ENCODE results near the gene C1orf35.

The C1orf35 gene

DNA sequence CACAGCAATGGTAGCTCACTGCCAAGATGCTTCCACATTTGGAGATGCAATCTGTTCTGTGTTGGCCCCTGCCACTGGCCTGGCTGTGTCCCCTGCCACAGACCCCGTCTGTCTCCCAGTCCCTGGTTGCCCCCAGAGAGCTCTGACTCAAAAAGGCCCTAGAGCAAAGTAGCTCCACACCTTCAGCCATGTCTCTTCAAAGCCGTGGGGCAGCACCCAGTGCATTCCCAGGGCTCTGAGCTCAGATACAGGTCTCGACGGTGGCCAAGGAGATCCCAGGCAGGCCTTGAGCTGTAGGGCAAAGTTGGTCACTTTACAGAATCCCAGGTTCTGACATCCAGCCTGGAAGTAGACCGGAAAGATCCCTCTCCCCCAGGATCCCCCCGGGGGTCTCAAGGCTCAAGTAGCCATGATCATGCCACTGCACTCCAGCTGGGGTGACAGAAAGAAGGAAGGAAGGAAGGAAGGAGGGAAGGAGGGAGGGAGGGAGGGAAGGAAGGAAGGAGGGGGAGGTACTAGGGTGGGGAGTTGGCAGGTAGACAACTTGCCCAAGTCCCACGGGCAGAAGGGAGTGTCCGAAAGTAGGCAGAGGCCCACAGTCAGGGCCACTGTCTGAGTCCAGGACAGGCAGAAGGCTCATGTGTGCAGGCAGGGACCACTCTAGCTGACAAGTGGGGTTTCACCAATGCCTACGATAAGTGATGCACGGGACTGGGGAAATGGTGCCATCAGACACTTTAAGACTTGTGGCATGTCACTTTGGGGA is 25.4 kb downstream of the C1orf35 start:
- DNase-seq (ENCODE audit: low read depth): no peak
- TF ChIP-seq MYC (IDR thresholded peaks at IDR 0.05; ENCODE audit: low read depth, low read length): no peak
- TF ChIP-seq, protein P1, sequence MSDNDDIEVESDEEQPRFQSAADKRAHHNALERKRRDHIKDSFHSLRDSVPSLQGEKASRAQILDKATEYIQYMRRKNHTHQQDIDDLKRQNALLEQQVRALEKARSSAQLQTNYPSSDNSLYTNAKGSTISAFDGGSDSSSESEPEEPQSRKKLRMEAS (IDR thresholded peaks at IDR 0.05; ENCODE audit: low read depth, low read length): no peak
- TF ChIP-seq POLR2A (IDR thresholded peaks at IDR 0.05; ENCODE audit: extremely low read depth, insufficient read length): no peak
- TF ChIP-seq, protein P2, sequence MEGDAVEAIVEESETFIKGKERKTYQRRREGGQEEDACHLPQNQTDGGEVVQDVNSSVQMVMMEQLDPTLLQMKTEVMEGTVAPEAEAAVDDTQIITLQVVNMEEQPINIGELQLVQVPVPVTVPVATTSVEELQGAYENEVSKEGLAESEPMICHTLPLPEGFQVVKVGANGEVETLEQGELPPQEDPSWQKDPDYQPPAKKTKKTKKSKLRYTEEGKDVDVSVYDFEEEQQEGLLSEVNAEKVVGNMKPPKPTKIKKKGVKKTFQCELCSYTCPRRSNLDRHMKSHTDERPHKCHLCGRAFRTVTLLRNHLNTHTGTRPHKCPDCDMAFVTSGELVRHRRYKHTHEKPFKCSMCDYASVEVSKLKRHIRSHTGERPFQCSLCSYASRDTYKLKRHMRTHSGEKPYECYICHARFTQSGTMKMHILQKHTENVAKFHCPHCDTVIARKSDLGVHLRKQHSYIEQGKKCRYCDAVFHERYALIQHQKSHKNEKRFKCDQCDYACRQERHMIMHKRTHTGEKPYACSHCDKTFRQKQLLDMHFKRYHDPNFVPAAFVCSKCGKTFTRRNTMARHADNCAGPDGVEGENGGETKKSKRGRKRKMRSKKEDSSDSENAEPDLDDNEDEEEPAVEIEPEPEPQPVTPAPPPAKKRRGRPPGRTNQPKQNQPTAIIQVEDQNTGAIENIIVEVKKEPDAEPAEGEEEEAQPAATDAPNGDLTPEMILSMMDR (IDR thresholded peaks at IDR 0.05; ENCODE audit: low read depth, low read length): no peak

GRCh38 chr1:228076796-228077430 is 26.2 kb downstream of the C1orf35 start:
- DNase-seq (ENCODE audit: low read depth): no peak
- no peak for TF ChIP-seq MYC (IDR thresholded peaks at IDR 0.05; ENCODE audit: low read depth, low read length)
- TF ChIP-seq, protein P1 (IDR thresholded peaks at IDR 0.05; ENCODE audit: low read depth, low read length): no peak
- TF ChIP-seq, protein P2 (IDR thresholded peaks at IDR 0.05; ENCODE audit: low read depth, low read length): no peak
- TF ChIP-seq POLR2A (IDR thresholded peaks at IDR 0.05; ENCODE audit: extremely low read depth, insufficient read length): no peak
- H3K4me3 ChIP-seq (ENCODE audit: low read depth, low read length): no peak overlapping the region

More for the DNA sequence above, 25.4 kb downstream of the C1orf35 start:
- no peak overlapping the region for H3K4me3 ChIP-seq (ENCODE audit: low read depth, low read length)

- TF ChIP-seq, protein P1 (IDR thresholded peaks at IDR 0.05; ENCODE audit: low read depth, low read length): no peak
- no peak overlapping the region for H3K4me3 ChIP-seq (ENCODE audit: low read depth, low read length)
- no peak for DNase-seq (ENCODE audit: low read depth)
These were observed 27.3 kb downstream of the C1orf35 start for GRCh38 chr1:228075801-228076271.

- TF ChIP-seq MYC (IDR thresholded peaks at IDR 0.05; ENCODE audit: low read depth, low read length): no peak
- TF ChIP-seq, protein P1 (IDR thresholded peaks at IDR 0.05; ENCODE audit: low read depth, low read length): no peak
- TF ChIP-seq, protein P2 (IDR thresholded peaks at IDR 0.05; ENCODE audit: low read depth, low read length): no peak
- TF ChIP-seq POLR2A (IDR thresholded peaks at IDR 0.05; ENCODE audit: extremely low read depth, insufficient read length): no peak
- no peak overlapping the region for H3K4me3 ChIP-seq (ENCODE audit: low read depth, low read length)
- no peak for DNase-seq (ENCODE audit: low read depth)
These were observed 28.0 kb downstream of the C1orf35 start for GRCh38 chr1:228074954-228075730.

GRCh38 chr1:228073857-228074545 is 29.1 kb downstream of the C1orf35 start:
- no peak overlapping the region for H3K4me3 ChIP-seq (ENCODE audit: low read depth, low read length)
- DNase-seq (ENCODE audit: low read depth): peak; percentile 60
- no peak for TF ChIP-seq POLR2A (IDR thresholded peaks at IDR 0.05; ENCODE audit: extremely low read depth, insufficient read length)
- TF ChIP-seq, protein P1 (IDR thresholded peaks at IDR 0.05; ENCODE audit: low read depth, low read length): no peak
- TF ChIP-seq MYC (IDR thresholded peaks at IDR 0.05; ENCODE audit: low read depth, low read length): no peak
- TF ChIP-seq, protein P2 (IDR thresholded peaks at IDR 0.05; ENCODE audit: low read depth, low read length): no peak

Data from NB4 (cell line).